Measurements from ENCODE around the gene KCNH1.
"Not testable (repeated sequence)": the region's sequence is repeated elsewhere in the genome, so short reads cannot be mapped to it uniquely, and the experiment has no call there.

KCNH1 gene

GRCh38 chr1:211092955-211093354 lies 41.0 kb downstream of the KCNH1 start:
- DNase-seq = no peak

- no peak for DNase-seq
These were observed 42.1 kb downstream of the KCNH1 start for GRCh38 chr1:211091867-211092266.

- DNase-seq = no peak
These were observed 44.4 kb downstream of the KCNH1 start for GRCh38 chr1:211089536-211089935.

- no peak for DNase-seq
These were observed 45.8 kb downstream of the KCNH1 start for GRCh38 chr1:211088156-211088555.

- DNase-seq = no peak
These were observed 51.1 kb downstream of the KCNH1 start for GRCh38 chr1:211082824-211083223.

- DNase-seq = not testable (repeated sequence)
These were observed 52.5 kb downstream of the KCNH1 start for GRCh38 chr1:211081447-211081846.

GRCh38 chr1:211068976-211069375 lies 65.0 kb downstream of the KCNH1 start:
- DNase-seq = no peak

GRCh38 chr1:211066781-211067384 lies 67.1 kb downstream of the KCNH1 start:
- no peak for DNase-seq

GRCh38 chr1:211041838-211042237 lies 92.1 kb downstream of the KCNH1 start:
- not testable (repeated sequence) for DNase-seq

GRCh38 chr1:211037095-211037494 lies 96.9 kb downstream of the KCNH1 start:
- DNase-seq = no peak

GRCh38 chr1:211036381-211037060 lies 97.4 kb downstream of the KCNH1 start:
- no peak for DNase-seq

GRCh38 chr1:211035821-211036380 lies 98.0 kb downstream of the KCNH1 start:
- no peak for DNase-seq

GRCh38 chr1:211033921-211034525 lies 99.9 kb downstream of the KCNH1 start:
- no peak for DNase-seq

- no peak for DNase-seq
These were observed 109.0 kb downstream of the KCNH1 start for GRCh38 chr1:211024901-211025300.

- no peak for DNase-seq
These were observed 114.7 kb downstream of the KCNH1 start for GRCh38 chr1:211019266-211019665.

- no peak for DNase-seq
These were observed 115.3 kb downstream of the KCNH1 start for GRCh38 chr1:211018690-211019089.

- no peak for DNase-seq
These were observed 116.8 kb downstream of the KCNH1 start for GRCh38 chr1:211017075-211017718.

- no peak for DNase-seq
These were observed 119.7 kb downstream of the KCNH1 start for GRCh38 chr1:211014275-211014674.

- no peak for DNase-seq
These were observed 120.4 kb downstream of the KCNH1 start for GRCh38 chr1:211013346-211014240.

GRCh38 chr1:211011128-211011527 lies 122.8 kb downstream of the KCNH1 start:
- DNase-seq = not testable (repeated sequence)

- no peak for DNase-seq
These were observed 124.0 kb downstream of the KCNH1 start for GRCh38 chr1:211009944-211010343.

- no peak for DNase-seq
These were observed 126.1 kb downstream of the KCNH1 start for GRCh38 chr1:211007830-211008229.

All from activated CD4-positive, alpha-beta T cell treated with anti-CD3 and anti-CD28 coated beads, Interleukin-2, amount 50 U/mL, for 4 hours (primary cell).